Loucy (cell line): ENCODE measurements around the gene INTS1.

Experiments
- H2AFZ ChIP-seq: fragments of 200-600 bp; sonication (generic); 2 replicates; pipeline ENCODE4 v1.6.0; 2016; ENCODE audit warnings: antibody characterized with exemption, mild to moderate bottlenecking, low read length, moderate library complexity
- H3F3A ChIP-seq: fragments of 200-600 bp; 2 replicates; pipeline ENCODE4 v1.6.0; 2016; ENCODE audit warnings: antibody characterized with exemption, low read depth, mild to moderate bottlenecking
- H3K27me3 ChIP-seq: fragments of 200-600 bp; sonication (generic); 2 replicates; pipeline ENCODE4 v1.6.1; 2014; ENCODE audit warnings: low read length, mild to moderate bottlenecking; ENCODE audit not compliant: insufficient read depth, poor library complexity, severe bottlenecking
- H3K36me3 ChIP-seq: fragments of 200-600 bp; sonication (generic); 2 replicates; pipeline ENCODE4 v1.6.1; 2016; ENCODE audit warnings: low read length; ENCODE audit not compliant: insufficient read depth
- H3K4me1 ChIP-seq: fragments of 200-600 bp; sonication (generic); 2 replicates; pipeline ENCODE4 v1.5.1; 2014; ENCODE audit warnings: low read length, mild to moderate bottlenecking; ENCODE audit not compliant: insufficient read depth, poor library complexity, severe bottlenecking
- H3K4me2 ChIP-seq: fragments of 200-600 bp; sonication (generic); 2 replicates; pipeline ENCODE4 v1.6.0; 2014; ENCODE audit warnings: antibody characterized with exemption, low read length, low read depth, mild to moderate bottlenecking; ENCODE audit not compliant: poor library complexity, severe bottlenecking
- H3K4me3 ChIP-seq: fragments of 200-600 bp; sonication (generic); 2 replicates; pipeline ENCODE4 v1.5.1; 2014; ENCODE audit warnings: low read length, mild to moderate bottlenecking, mixed read lengths; ENCODE audit not compliant: poor library complexity, severe bottlenecking
- H3K79me2 ChIP-seq: fragments of 200-600 bp; sonication (generic); 2 replicates; pipeline ENCODE4 v1.6.1; 2014; ENCODE audit warnings: low read length; ENCODE audit not compliant: insufficient read depth
- H3K9ac ChIP-seq: fragments of 200-600 bp; sonication (generic); 2 replicates; pipeline ENCODE4 v1.6.0; 2014; ENCODE audit warnings: mild to moderate bottlenecking, low read depth, low read length, moderate library complexity; ENCODE audit not compliant: poor library complexity, severe bottlenecking
- H3K9me2 ChIP-seq: fragments of 200-600 bp; sonication (generic); replicated peaks from 2 replicates; pipeline ENCODE4 v1.6.1; 2016; ENCODE audit warnings: low read depth, low read length, mixed read lengths
- H3K9me3 ChIP-seq: fragments of 200-600 bp; sonication (generic); 2 replicates; pipeline ENCODE4 v1.6.1; 2014; ENCODE audit warnings: mild to moderate bottlenecking, antibody characterized with exemption, low read length, low read depth; ENCODE audit not compliant: insufficient read depth
- H4K20me1 ChIP-seq: fragments of 200-600 bp; sonication (generic); 2 replicates; pipeline ENCODE4 v1.6.0; 2014; ENCODE audit warnings: antibody characterized with exemption, low read length, mild to moderate bottlenecking; ENCODE audit not compliant: insufficient read depth, poor library complexity, severe bottlenecking
- CTCF ChIP-seq: fragments of 200-600 bp; sonication (generic); conservative IDR thresholded peaks from 2 replicates; pipeline ENCODE4 v1.5.1; 2014; ENCODE audit warnings: mild to moderate bottlenecking, antibody characterized with exemption, low read length
- EZH2phosphoT487 ChIP-seq: fragments of 200-600 bp; IDR thresholded peaks from 2 replicates; pipeline ENCODE4 v1.6.1; 2018; ENCODE audit warnings: antibody characterized with exemption, mild to moderate bottlenecking, moderate library complexity, borderline replicate concordance

The INTS1 gene

GRCh38 chr7:1503816-1504775, at the start of gene INTS1:
Gene INTS1 (minus strand): TSS chr7:1504389. CDS start chr7:1503960, 429 bp downstream.
- peaks cover 57% of the 10 kb centered on the region for H3K79me2 ChIP-seq
- peak within 1 kb of the TSS; percentile 85 for H3K4me3 ChIP-seq
- H2AFZ ChIP-seq: no peak within 1 kb of the TSS; the same call in 1 of the 2 replicates
- H3K4me2 ChIP-seq: peak within 1 kb of the TSS; percentile 97
- H3K36me3 ChIP-seq: peaks cover 26% of the 10 kb centered on the region; the same call in 1 of the 2 replicates
- peaks cover 15% of the 10 kb centered on the region; the same call in 1 of the 2 replicates for H3F3A ChIP-seq
- H3K9ac ChIP-seq: peak within 1 kb of the TSS; percentile 88
- H3K4me1 ChIP-seq: peaks cover 51% of the 10 kb centered on the region
- no peaks in the 10 kb centered on the region for H3K9me2 ChIP-seq
- no peak for TF ChIP-seq EZH2phosphoT487
- peak; percentile 76 for TF ChIP-seq CTCF
- H3K9me3 ChIP-seq: no peaks in the 10 kb centered on the region
- peaks cover 40% of the 10 kb centered on the region for H4K20me1 ChIP-seq
- no peaks in the 10 kb centered on the region for H3K27me3 ChIP-seq

GRCh38 chr7:1553512-1554210, 49.5 kb upstream of the INTS1 start:
- Histone ChIP-seq H3K4me3 (no peak overlapping the region), H3K27me3 (no peaks in the 10 kb centered on the region), H3K9me3 (no peaks in the 10 kb centered on the region), H3F3A (no peaks in the 10 kb centered on the region), H2AFZ (no peak overlapping the region), H3K36me3 (no peaks in the 10 kb centered on the region), H3K9me2 (no peaks in the 10 kb centered on the region), H4K20me1 (no peaks in the 10 kb centered on the region), H3K4me1 (peaks cover 6% of the 10 kb centered on the region), H3K79me2 (no peaks in the 10 kb centered on the region), H3K9ac (no peak overlapping the region), H3K4me2 (no peak overlapping the region)
- no peak for TF ChIP-seq EZH2phosphoT487

GRCh38 chr7:1552200-1552599, 48.0 kb upstream of the INTS1 start:
- Histone ChIP-seq H4K20me1 (no peaks in the 10 kb centered on the region), H3K9me3 (no peaks in the 10 kb centered on the region), H3K4me1 (peaks cover 6% of the 10 kb centered on the region), H3K27me3 (no peaks in the 10 kb centered on the region), H3K36me3 (no peaks in the 10 kb centered on the region), H3K9me2 (no peaks in the 10 kb centered on the region), H3K9ac (no peak overlapping the region), H3F3A (no peaks in the 10 kb centered on the region), H2AFZ (no peak overlapping the region), H3K79me2 (no peaks in the 10 kb centered on the region), H3K4me3 (no peak overlapping the region), H3K4me2 (no peak overlapping the region)
- TF ChIP-seq CTCF: no peak
- no peak for TF ChIP-seq EZH2phosphoT487
